H9 (cell line): ENCODE measurements around the gene GABRB1. TPM values are rescaled to one million over a fixed set of nuclear protein-coding genes. Genes with fewer than 3 reads are reported as not detected.

Source experiments
- DNase-seq: peaks from one replicate; pipeline ENCODE4 v3.0.0-alpha.2; 2017
- H2AFZ ChIP-seq: one replicate; pipeline ENCODE4 v1.6.1; 2013; ENCODE audit warnings: mild to moderate bottlenecking, low read length, control low read depth, moderate library complexity
- H2AK5ac ChIP-seq: 2 replicates; pipeline ENCODE4 v1.6.1; 2013; ENCODE audit warnings: low read length, control low read depth, mixed read lengths; ENCODE audit not compliant: insufficient read length
- H2BK120ac ChIP-seq: one replicate; pipeline ENCODE4 v1.6.1; 2013; ENCODE audit warnings: low read depth, mild to moderate bottlenecking, low read length, control low read depth, inconsistent platforms; ENCODE audit not compliant: poor library complexity, severe bottlenecking
- H2BK12ac ChIP-seq: 2 replicates; pipeline ENCODE4 v1.6.1; 2013; ENCODE audit warnings: low read length, control low read depth, mixed read lengths, low read depth; ENCODE audit not compliant: insufficient read length
- H2BK15ac ChIP-seq: 2 replicates; pipeline ENCODE4 v1.6.1; 2013; ENCODE audit warnings: low read depth, low read length, control low read depth
- H2BK20ac ChIP-seq: one replicate; pipeline ENCODE4 v1.6.1; 2013; ENCODE audit warnings: low read depth, mild to moderate bottlenecking, low read length, control low read depth, inconsistent platforms; ENCODE audit not compliant: poor library complexity, severe bottlenecking
- H2BK5ac ChIP-seq: 2 replicates; pipeline ENCODE4 v1.6.1; 2013; ENCODE audit warnings: low read length, control low read depth, mixed read lengths; ENCODE audit not compliant: insufficient read length
- H3K14ac ChIP-seq: 2 replicates; pipeline ENCODE4 v1.6.1; 2013; ENCODE audit warnings: low read length, control low read depth; ENCODE audit not compliant: insufficient read depth
- H3K18ac ChIP-seq: 2 replicates; pipeline ENCODE4 v1.6.1; 2013; ENCODE audit warnings: low read depth, mild to moderate bottlenecking, mixed read lengths, low read length, control low read depth; ENCODE audit not compliant: insufficient read length
- H3K23ac ChIP-seq: 2 replicates; pipeline ENCODE4 v1.6.1; 2013; ENCODE audit warnings: low read length, control low read depth, mixed read lengths, low read depth; ENCODE audit not compliant: insufficient read length
- H3K23me2 ChIP-seq: 2 replicates; pipeline ENCODE4 v1.6.1; 2013; ENCODE audit warnings: low read depth, mild to moderate bottlenecking, mixed read lengths, low read length, control low read depth; ENCODE audit not compliant: insufficient read length, poor library complexity, severe bottlenecking
- H3K27ac ChIP-seq: 2 replicates; pipeline ENCODE4 v1.5.1; 2013; ENCODE audit warnings: low read length, control low read depth, mixed read lengths, low read depth; ENCODE audit not compliant: insufficient read length
- H3K27me3 ChIP-seq: 2 replicates; pipeline ENCODE4 v1.6.1; 2013; ENCODE audit warnings: low read length, control low read depth, inconsistent platforms; ENCODE audit not compliant: insufficient read depth
- H3K4ac ChIP-seq: 2 replicates; pipeline ENCODE4 v1.6.1; 2013; ENCODE audit warnings: low read depth, mild to moderate bottlenecking, control low read depth, inconsistent platforms, low read length, moderate library complexity
- H3K4me1 ChIP-seq: 2 replicates; pipeline ENCODE4 v1.6.1; 2013; ENCODE audit warnings: low read length, control low read depth, inconsistent platforms; ENCODE audit not compliant: insufficient read depth
- H3K4me2 ChIP-seq: 2 replicates; pipeline ENCODE4 v1.6.1; 2013; ENCODE audit warnings: low read length, control low read depth, mixed read lengths; ENCODE audit not compliant: insufficient read length, insufficient read depth
- H3K56ac ChIP-seq: 2 replicates; pipeline ENCODE4 v1.6.1; 2013; ENCODE audit warnings: low read depth, mild to moderate bottlenecking, mixed read lengths, low read length, control low read depth; ENCODE audit not compliant: insufficient read length
- H3K79me1 ChIP-seq: 2 replicates; pipeline ENCODE4 v1.6.1; 2013; ENCODE audit warnings: low read depth, mild to moderate bottlenecking, moderate library complexity, low read length, control low read depth, inconsistent platforms; ENCODE audit not compliant: insufficient read depth, poor library complexity, severe bottlenecking
- H3K79me2 ChIP-seq: 2 replicates; pipeline ENCODE4 v1.6.1; 2013; ENCODE audit warnings: low read length, control low read depth, inconsistent platforms; ENCODE audit not compliant: insufficient read depth
- H3K9ac ChIP-seq: 2 replicates; pipeline ENCODE4 v1.6.1; 2013; ENCODE audit warnings: low read length, control low read depth, mixed read lengths; ENCODE audit not compliant: insufficient read length; ENCODE audit errors: extremely low read depth
- H3K9me3 ChIP-seq: one replicate; pipeline ENCODE4 v1.6.1; 2013; ENCODE audit warnings: low read depth, low read length, inconsistent platforms; ENCODE audit not compliant: control insufficient read depth
- H3T11ph ChIP-seq: one replicate; pipeline ENCODE4 v1.6.1; 2013; ENCODE audit warnings: mild to moderate bottlenecking, low read length, control low read depth, inconsistent platforms
- H4K20me1 ChIP-seq: one replicate; pipeline ENCODE4 v1.6.1; 2013; ENCODE audit not compliant: control insufficient read depth, insufficient read length, insufficient read depth
- H4K5ac ChIP-seq: 2 replicates; pipeline ENCODE4 v1.6.1; 2013; ENCODE audit warnings: low read depth, mild to moderate bottlenecking, mixed read lengths, low read length, control low read depth; ENCODE audit not compliant: insufficient read length
- H4K8ac ChIP-seq: replicated peaks from 2 replicates; pipeline ENCODE4 v1.6.1; 2013; ENCODE audit warnings: low read length, control low read depth, mixed read lengths, low read depth; ENCODE audit not compliant: insufficient read length
- H4K91ac ChIP-seq: 2 replicates; pipeline ENCODE4 v1.6.1; 2013; ENCODE audit warnings: low read depth, mild to moderate bottlenecking, moderate library complexity, mixed read lengths, low read length, control low read depth; ENCODE audit not compliant: insufficient read length
- H3K27ac Mint-ChIP-seq, 3 experiments: 2 replicates in 2 of 3; 3 replicates in 1 of 3; pipeline ENCODE4 v1.8.0; 2020 to 2021; ENCODE audit warnings: mixed read lengths in 3 of 3, mild to moderate bottlenecking in 1 of 3, moderate library complexity in 1 of 3
- H3K27me3 Mint-ChIP-seq: 2 replicates; pipeline ENCODE4 v1.8.0; 2021; ENCODE audit warnings: low read depth, mild to moderate bottlenecking, moderate library complexity, mixed read lengths
- H3K36me3 Mint-ChIP-seq, 3 experiments: 2 replicates in 2 of 3; 3 replicates in 1 of 3; pipeline ENCODE4 v1.8.0; 2020 to 2021; ENCODE audit warnings: low read depth in 3 of 3, mixed read lengths in 3 of 3; ENCODE audit not compliant: insufficient read depth in 1 of 3
- H3K4me1 Mint-ChIP-seq, 2 experiments: 2 replicates each; pipeline ENCODE4 v1.8.0; 2020; ENCODE audit warnings: mixed read lengths in 2 of 2
- H3K4me3 Mint-ChIP-seq, 2 experiments: 2 replicates in 1 of 2; 3 replicates in 1 of 2; pipeline ENCODE4 v1.8.0; 2020 to 2021; ENCODE audit warnings: mild to moderate bottlenecking in 2 of 2, mixed read lengths in 2 of 2, moderate library complexity in 1 of 2
- H3K9me3 Mint-ChIP-seq, 2 experiments: 2 replicates in 1 of 2; 3 replicates in 1 of 2; pipeline ENCODE4 v1.8.0; 2020; ENCODE audit warnings: mild to moderate bottlenecking in 2 of 2, mixed read lengths in 2 of 2, moderate library complexity in 1 of 2
- CTCF ChIP-seq: fragments of 200-600 bp; sonication (generic); conservative IDR thresholded peaks from 3 replicates; pipeline ENCODE4 v1.8.0; 2021; ENCODE audit warnings: antibody characterized with exemption, mild to moderate bottlenecking
- total RNA-seq: library from RNA; stranded (reverse); gene quantifications from 2 replicates; pipeline ENCODE4 v1.2.1, GENCODE V29; 2021

The GABRB1 gene
- total RNA-seq, 1 experiment from 2014 or later = 0.39 TPM

DNA sequence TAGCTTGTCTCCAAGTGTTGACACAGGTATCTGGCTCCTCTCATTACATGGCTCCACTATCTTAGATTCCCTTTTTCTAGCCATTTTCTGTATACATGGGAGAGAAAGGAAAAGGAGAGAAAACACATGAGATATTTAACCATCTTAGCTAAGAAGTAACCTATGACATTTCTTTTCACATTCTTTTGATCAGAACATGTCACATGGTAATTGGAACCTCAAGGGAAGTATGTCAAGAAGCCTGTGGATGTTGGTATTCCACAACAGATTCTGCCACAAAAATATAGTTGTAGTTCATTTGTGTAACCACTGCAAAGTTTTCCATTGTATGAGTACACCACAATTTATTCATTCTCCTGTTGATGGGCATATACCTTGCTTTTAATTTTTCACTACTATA, 18.7 kb upstream of the GABRB1 start:
- no peak for DNase-seq
- Histone ChIP-seq H3K27me3 (no peaks in the 10 kb centered on the region), H3K23me2 (no peaks in the 10 kb centered on the region), H3T11ph (no peak overlapping the region), H3K4me1 (no peaks in the 10 kb centered on the region), H3K56ac (no peak overlapping the region), H2BK120ac (no peak overlapping the region), H2BK12ac (no peak overlapping the region), H2AK5ac (no peak overlapping the region), H3K23ac (no peak overlapping the region), H3K4ac (no peak overlapping the region), H2AFZ (no peak overlapping the region), H3K4me2 (no peak overlapping the region), H4K8ac (no peak overlapping the region), H3K9ac (no peak overlapping the region), H3K14ac (no peak overlapping the region), H3K18ac (no peak overlapping the region), H3K79me2 (no peaks in the 10 kb centered on the region), H4K20me1 (no peaks in the 10 kb centered on the region), H4K91ac (no peak overlapping the region), H4K5ac (no peak overlapping the region), H2BK20ac (no peak overlapping the region), H3K27ac (no peak overlapping the region), H3K9me3 (no peaks in the 10 kb centered on the region), H2BK5ac (no peak overlapping the region), H2BK15ac (no peak overlapping the region), H3K79me1 (no peaks in the 10 kb centered on the region)
- Mint-ChIP-seq H3K9me3 (no peaks in the 10 kb centered on the region; a peak in 1 of 5 replicates), H3K27ac (no peak overlapping the region), H3K36me3 (no peaks in the 10 kb centered on the region), H3K4me1 (no peaks in the 10 kb centered on the region), H3K27me3 (no peaks in the 10 kb centered on the region), H3K4me3 (no peak overlapping the region)
- no peak for TF ChIP-seq CTCF
